ENCODE measurements around the gene OTOP3. TPM values are rescaled to one million over a fixed set of nuclear protein-coding genes. Genes with fewer than 3 reads are reported as not detected.
"Not testable (repeated sequence)": the region's sequence is repeated elsewhere in the genome, so short reads cannot be mapped to it uniquely, and the experiment has no call there.

The OTOP3 gene
- total RNA-seq, 1 donor from 2014 or later: 0.57 TPM

GRCh38 chr17:74907012-74907411 is 28.7 kb upstream of the OTOP3 start:
- no peak overlapping the region for H3K4me3 Mint-ChIP-seq (ENCODE audit: low read depth)
- peaks cover 8% of the 10 kb centered on the region for H3K4me1 Mint-ChIP-seq (ENCODE audit: low read depth)
- peaks cover 24% of the 10 kb centered on the region for H3K27me3 Mint-ChIP-seq
- no peaks in the 10 kb centered on the region for H3K36me3 Mint-ChIP-seq (ENCODE audit: insufficient read depth)
- H3K9me3 Mint-ChIP-seq (ENCODE audit: low read depth): no peaks in the 10 kb centered on the region
- no peak for TF ChIP-seq CTCF (IDR thresholded peaks at IDR 0.05; ENCODE audit: unreplicated experiment)
- H3K27ac Mint-ChIP-seq: no peak overlapping the region
- DNase-seq (ENCODE audit: low spot score, unreplicated experiment): no peak

GRCh38 chr17:74909097-74909496 is 26.6 kb upstream of the OTOP3 start:
- H3K4me1 Mint-ChIP-seq (ENCODE audit: low read depth); H3K4me3 Mint-ChIP-seq (ENCODE audit: low read depth); H3K36me3 Mint-ChIP-seq (ENCODE audit: insufficient read depth); H3K27ac Mint-ChIP-seq; H3K9me3 Mint-ChIP-seq (ENCODE audit: low read depth); DNase-seq (ENCODE audit: low spot score, unreplicated experiment): not testable (repeated sequence)
- H3K27me3 Mint-ChIP-seq: peaks cover 17% of the 10 kb centered on the region

- not testable (repeated sequence) for H3K4me1 Mint-ChIP-seq (ENCODE audit: low read depth); H3K36me3 Mint-ChIP-seq (ENCODE audit: insufficient read depth); H3K27ac Mint-ChIP-seq; DNase-seq (ENCODE audit: low spot score, unreplicated experiment); H3K4me3 Mint-ChIP-seq (ENCODE audit: low read depth); H3K9me3 Mint-ChIP-seq (ENCODE audit: low read depth)
- peaks cover 17% of the 10 kb centered on the region for H3K27me3 Mint-ChIP-seq
These were observed 24.3 kb upstream of the OTOP3 start for GRCh38 chr17:74911423-74911822.

DNA sequence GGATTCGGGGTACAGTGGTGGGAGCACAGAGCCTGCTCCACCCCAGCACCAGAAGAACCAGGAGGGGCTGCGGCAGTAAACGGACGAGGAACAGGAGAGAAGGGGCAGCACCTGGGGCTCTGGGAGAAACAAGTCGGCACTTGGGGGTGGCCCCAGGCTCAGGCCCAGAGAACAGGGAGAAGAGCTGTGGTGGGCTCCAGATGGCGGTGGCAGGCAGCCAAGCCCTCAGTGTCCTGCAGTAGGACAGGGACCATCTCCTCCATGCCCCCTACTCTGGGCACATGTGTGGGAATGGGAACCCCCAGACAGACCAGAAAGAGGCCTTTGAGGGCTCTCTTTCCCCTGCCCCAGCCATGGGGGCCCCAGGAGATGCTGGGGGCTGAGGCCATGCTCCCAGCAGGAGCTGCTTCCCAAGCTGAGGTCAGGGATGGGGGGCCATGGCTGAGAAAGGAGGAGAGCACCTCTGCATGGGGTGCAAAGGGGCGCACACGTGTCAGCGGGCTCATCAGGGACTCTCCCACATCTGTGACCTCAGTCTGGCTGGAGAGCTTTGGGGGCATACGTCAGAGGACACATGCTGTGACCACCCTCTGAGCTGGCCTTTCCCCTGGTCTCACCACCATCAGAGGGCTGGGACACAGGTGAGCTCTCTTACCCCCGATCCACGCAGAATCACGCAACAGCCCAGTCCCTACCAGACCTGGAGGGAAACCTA is 19.4 kb upstream of the OTOP3 start:
- no peaks in the 10 kb centered on the region for H3K36me3 Mint-ChIP-seq (ENCODE audit: insufficient read depth)
- DNase-seq (ENCODE audit: low spot score, unreplicated experiment): no peak
- H3K27me3 Mint-ChIP-seq: peaks cover 15% of the 10 kb centered on the region
- no peak overlapping the region for H3K4me3 Mint-ChIP-seq (ENCODE audit: low read depth)
- peaks cover 2% of the 10 kb centered on the region for H3K9me3 Mint-ChIP-seq (ENCODE audit: low read depth)
- no peak for TF ChIP-seq CTCF (IDR thresholded peaks at IDR 0.05; ENCODE audit: unreplicated experiment)
- H3K4me1 Mint-ChIP-seq (ENCODE audit: low read depth): peaks cover 2% of the 10 kb centered on the region
- H3K27ac Mint-ChIP-seq: peak overlapping the region; percentile 58

DNA sequence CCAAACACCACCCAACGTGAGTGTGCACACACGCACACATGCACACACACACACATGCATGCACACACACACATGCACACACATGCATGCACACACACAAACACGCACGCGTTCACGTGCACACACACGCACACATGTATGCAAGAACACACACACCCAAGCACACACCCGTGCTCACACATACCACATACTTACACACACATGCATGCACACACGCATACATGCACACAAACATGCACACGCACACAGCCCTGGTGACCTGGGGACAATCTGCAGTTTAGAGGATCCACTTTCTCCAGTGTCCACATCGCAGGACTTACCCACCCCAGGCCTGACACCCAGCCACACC is 18.9 kb upstream of the OTOP3 start:
- peaks cover 2% of the 10 kb centered on the region for H3K9me3 Mint-ChIP-seq (ENCODE audit: low read depth)
- peaks cover 2% of the 10 kb centered on the region for H3K4me1 Mint-ChIP-seq (ENCODE audit: low read depth)
- no peak overlapping the region for H3K4me3 Mint-ChIP-seq (ENCODE audit: low read depth)
- no peak for TF ChIP-seq CTCF (IDR thresholded peaks at IDR 0.05; ENCODE audit: unreplicated experiment)
- peak overlapping the region; percentile 58 for H3K27ac Mint-ChIP-seq
- DNase-seq (ENCODE audit: low spot score, unreplicated experiment): no peak
- no peaks in the 10 kb centered on the region for H3K36me3 Mint-ChIP-seq (ENCODE audit: insufficient read depth)
- H3K27me3 Mint-ChIP-seq: peaks cover 15% of the 10 kb centered on the region

GRCh38 chr17:74917430-74917829 is 18.3 kb upstream of the OTOP3 start:
- Mint-ChIP-seq H3K27ac (no peak overlapping the region), H3K4me1 (ENCODE audit: low read depth) (peaks cover 2% of the 10 kb centered on the region), H3K27me3 (peaks cover 18% of the 10 kb centered on the region), H3K4me3 (ENCODE audit: low read depth) (no peak overlapping the region), H3K36me3 (ENCODE audit: insufficient read depth) (no peaks in the 10 kb centered on the region), H3K9me3 (ENCODE audit: low read depth) (peaks cover 2% of the 10 kb centered on the region)
- no peak for DNase-seq (ENCODE audit: low spot score, unreplicated experiment)
- TF ChIP-seq CTCF (IDR thresholded peaks at IDR 0.05; ENCODE audit: unreplicated experiment): no peak
